HEK293T (cell line): ENCODE measurements around the gene RAB31.

Experiments used
- CTCF ChIA-PET: fragments of 350-600 bp; formaldehyde crosslinking; extraction: SDS; loops from one replicate; lab custom pipeline; 2021; ENCODE audit warnings: antibody characterized with exemption, inconsistent platforms; lab: Yijun Ruan, JAX
- POLR2A ChIA-PET: fragments of 350-600 bp; formaldehyde crosslinking; extraction: SDS; loops from one replicate; lab custom pipeline; 2020; ENCODE audit warnings: antibody characterized with exemption, inconsistent platforms; lab: Yijun Ruan, JAX
- DNase-seq: peaks from one replicate; pipeline ENCODE4 v3.0.0; 2012; ENCODE audit warnings: mixed read lengths; ENCODE audit errors: extremely low spot score
- ARNT ChIP-seq: fragments of 450-650 bp; IDR thresholded peaks from 2 replicates; pipeline ENCODE4 v1.6.1; 2017; ENCODE audit warnings: mild to moderate bottlenecking
- BHLHE40 ChIP-seq: fragments of 450-650 bp; IDR thresholded peaks from 2 replicates; pipeline ENCODE4 v1.6.1; 2016; ENCODE audit warnings: mild to moderate bottlenecking, moderate library complexity, borderline replicate concordance
- CTBP1 ChIP-seq: fragments of 450-650 bp; IDR thresholded peaks from 2 replicates; pipeline ENCODE4 v1.6.1; 2016; ENCODE audit warnings: borderline replicate concordance
- ELF4 ChIP-seq: fragments of 450-650 bp; IDR thresholded peaks from 2 replicates; pipeline ENCODE4 v1.6.1; 2017; ENCODE audit warnings: antibody characterized with exemption
- FOXA1 ChIP-seq: fragments of 450-650 bp; IDR thresholded peaks from 2 replicates; pipeline ENCODE4 v1.6.1; 2016; ENCODE audit warnings: mild to moderate bottlenecking
- FOXK2 ChIP-seq: fragments of 450-650 bp; IDR thresholded peaks from 2 replicates; pipeline ENCODE4 v1.6.1; 2016; ENCODE audit warnings: mild to moderate bottlenecking
- FOXM1 ChIP-seq: fragments of 450-650 bp; IDR thresholded peaks from 2 replicates; pipeline ENCODE4 v1.6.1; 2017; ENCODE audit warnings: mild to moderate bottlenecking, borderline replicate concordance
- HDGF ChIP-seq: fragments of 450-650 bp; IDR thresholded peaks from 2 replicates; pipeline ENCODE4 v1.6.1; 2017; ENCODE audit warnings: antibody characterized with exemption, borderline replicate concordance
- L3MBTL2 ChIP-seq: fragments of 450-650 bp; conservative IDR thresholded peaks from 2 replicates; pipeline ENCODE4 v1.6.1; 2016; ENCODE audit warnings: mild to moderate bottlenecking
- LEF1 ChIP-seq: fragments of 450-650 bp; IDR thresholded peaks from 2 replicates; pipeline ENCODE4 v1.6.1; 2017; ENCODE audit warnings: mild to moderate bottlenecking, borderline replicate concordance
- NFRKB ChIP-seq: fragments of 450-650 bp; IDR thresholded peaks from 2 replicates; pipeline ENCODE4 v1.6.1; 2016; ENCODE audit warnings: mild to moderate bottlenecking, moderate library complexity
- SP1 ChIP-seq: fragments of 450-650 bp; IDR thresholded peaks from 2 replicates; pipeline ENCODE4 v1.6.1; 2017
- SUZ12 ChIP-seq: fragments of 450-650 bp; IDR thresholded peaks from 2 replicates; pipeline ENCODE4 v1.6.1; 2016; ENCODE audit warnings: mild to moderate bottlenecking
- TARDBP ChIP-seq: fragments of 450-650 bp; IDR thresholded peaks from 2 replicates; pipeline ENCODE4 v1.6.1; 2016
- ZNF384 ChIP-seq: fragments of 450-650 bp; IDR thresholded peaks from 2 replicates; pipeline ENCODE4 v1.6.1; 2016
- TF ChIP-seq, protein P1 (sequence below): fragments of 450-650 bp; IDR thresholded peaks from 2 replicates; pipeline ENCODE4 v1.6.1; 2016

RAB31 gene

DNA sequence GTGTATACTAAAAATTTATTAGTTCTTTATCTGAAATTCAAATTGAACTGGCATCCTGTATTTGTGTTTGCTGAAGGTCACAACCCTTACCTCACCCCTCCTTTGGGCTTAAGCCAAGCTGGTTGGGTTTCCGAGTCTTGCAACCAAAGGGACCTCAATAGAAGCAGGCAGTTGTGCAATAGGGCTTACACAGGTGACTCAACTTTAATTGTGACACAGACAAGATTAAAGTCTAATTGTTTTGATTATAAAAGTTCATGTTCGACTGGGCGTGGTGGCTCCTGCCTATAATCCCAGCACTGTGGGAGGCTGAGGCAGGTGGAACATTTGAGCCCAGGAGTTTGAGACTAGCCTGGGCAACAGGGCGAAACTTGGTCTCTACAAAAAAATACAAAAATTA is 71.5 kb downstream of the RAB31 start:
- DNase-seq = no peak
- ChIA-PET POLR2A (no interaction called here), CTCF (interaction anchor here (0.6 kb wide), 1 partner anchor 88 kb away, joined by 4 read pairs; no protein-coding TSS in a partner anchor)
- TF ChIP-seq L3MBTL2 (no peak), CTBP1 (no peak), ZNF384 (no peak), ELF4 (no peak), FOXA1 (no peak), SP1 (no peak), FOXK2 (no peak), ARNT (no peak)
- TF ChIP-seq, protein P1, sequence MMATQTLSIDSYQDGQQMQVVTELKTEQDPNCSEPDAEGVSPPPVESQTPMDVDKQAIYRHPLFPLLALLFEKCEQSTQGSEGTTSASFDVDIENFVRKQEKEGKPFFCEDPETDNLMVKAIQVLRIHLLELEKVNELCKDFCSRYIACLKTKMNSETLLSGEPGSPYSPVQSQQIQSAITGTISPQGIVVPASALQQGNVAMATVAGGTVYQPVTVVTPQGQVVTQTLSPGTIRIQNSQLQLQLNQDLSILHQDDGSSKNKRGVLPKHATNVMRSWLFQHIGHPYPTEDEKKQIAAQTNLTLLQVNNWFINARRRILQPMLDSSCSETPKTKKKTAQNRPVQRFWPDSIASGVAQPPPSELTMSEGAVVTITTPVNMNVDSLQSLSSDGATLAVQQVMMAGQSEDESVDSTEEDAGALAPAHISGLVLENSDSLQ = no peak

DNA sequence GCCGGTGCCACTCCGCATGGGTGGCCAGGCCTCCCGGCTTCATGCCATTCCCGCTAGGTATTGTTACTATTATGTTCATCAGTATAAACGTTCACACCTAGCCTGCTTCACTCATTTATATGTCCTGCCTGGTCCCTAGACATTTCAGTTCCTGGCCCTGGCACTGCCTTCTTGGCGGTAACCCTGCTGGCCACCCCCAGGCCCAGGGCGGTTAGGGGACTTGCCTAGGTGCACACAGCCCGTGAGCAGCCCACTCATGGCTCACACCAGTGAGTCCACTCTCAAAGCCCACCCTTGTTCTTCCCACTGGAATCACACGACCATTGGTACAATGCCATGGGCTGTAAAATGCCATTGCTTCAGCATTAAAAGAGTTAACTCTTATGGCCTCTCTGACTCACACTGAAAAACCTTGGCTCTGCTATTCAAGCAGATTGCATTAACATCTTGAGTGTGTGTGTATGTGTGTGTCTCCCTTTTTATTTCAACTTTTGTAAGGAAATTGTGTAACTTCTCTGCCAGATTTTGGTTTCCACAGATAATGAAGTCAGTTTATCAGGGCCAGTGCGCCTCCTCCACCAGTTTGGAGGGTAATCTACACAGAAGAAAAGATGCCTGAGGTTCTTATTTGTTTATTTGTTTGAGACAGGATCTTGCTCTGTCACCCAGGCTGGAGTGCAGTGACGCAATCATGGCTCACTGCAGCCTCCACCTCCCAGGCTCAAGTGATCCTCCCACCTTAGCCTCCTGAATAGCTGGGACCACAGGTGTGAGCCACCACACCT is 74.2 kb downstream of the RAB31 start:
- CTCF ChIA-PET = interaction anchor here (0.6 to 0.7 kb wide), 2 partner anchors 10 to 108 kb away, joined by 3 read pairs; no protein-coding TSS in a partner anchor
- POLR2A ChIA-PET = no interaction called here
- TF ChIP-seq HDGF = no peak
- no peak for TF ChIP-seq SUZ12
- no peak for TF ChIP-seq ARNT
- no peak for TF ChIP-seq FOXA1
- no peak for TF ChIP-seq TARDBP
- TF ChIP-seq CTBP1 = no peak
- no peak for TF ChIP-seq ZNF384
- no peak for TF ChIP-seq NFRKB
- TF ChIP-seq L3MBTL2 = no peak
- TF ChIP-seq SP1 = no peak
- no peak for TF ChIP-seq LEF1
- TF ChIP-seq ELF4 = no peak
- no peak for TF ChIP-seq BHLHE40
- no peak for TF ChIP-seq FOXM1
- TF ChIP-seq, protein P1 = no peak
- no peak for TF ChIP-seq FOXK2
- DNase-seq = no peak

DNA sequence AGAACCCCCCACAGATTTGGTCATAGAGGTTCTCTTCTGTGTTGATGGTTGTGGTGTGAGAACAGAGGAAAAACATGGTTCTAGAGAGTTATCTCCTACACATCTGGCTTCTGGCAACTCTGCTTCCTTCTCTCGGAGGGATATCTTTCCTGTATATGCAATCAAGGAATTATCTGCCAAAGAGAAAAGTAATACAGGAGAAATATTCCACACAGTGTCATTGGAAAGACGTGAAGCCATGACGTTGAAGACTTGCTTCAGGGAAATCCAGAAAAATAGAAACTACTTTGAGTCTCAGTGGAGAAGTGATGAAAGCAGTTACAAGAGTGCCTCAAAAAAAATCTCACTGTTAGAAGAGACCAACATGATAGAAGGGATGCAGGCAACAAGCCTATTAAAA is 78.5 kb downstream of the RAB31 start:
- DNase-seq = no peak
- CTCF ChIA-PET = no interaction called here
- POLR2A ChIA-PET = no interaction called here
- TF ChIP-seq BHLHE40 = no peak
- TF ChIP-seq ZNF384 = no peak
- TF ChIP-seq SP1 = no peak
- TF ChIP-seq TARDBP = no peak
- TF ChIP-seq, protein P1 = no peak
- TF ChIP-seq SUZ12 = no peak
- TF ChIP-seq ELF4 = no peak
- no peak for TF ChIP-seq LEF1
- TF ChIP-seq FOXK2 = no peak
- TF ChIP-seq ARNT = no peak
- no peak for TF ChIP-seq CTBP1
- no peak for TF ChIP-seq FOXM1
- no peak for TF ChIP-seq FOXA1
- no peak for TF ChIP-seq NFRKB
- TF ChIP-seq L3MBTL2 = no peak
- TF ChIP-seq HDGF = no peak

DNA sequence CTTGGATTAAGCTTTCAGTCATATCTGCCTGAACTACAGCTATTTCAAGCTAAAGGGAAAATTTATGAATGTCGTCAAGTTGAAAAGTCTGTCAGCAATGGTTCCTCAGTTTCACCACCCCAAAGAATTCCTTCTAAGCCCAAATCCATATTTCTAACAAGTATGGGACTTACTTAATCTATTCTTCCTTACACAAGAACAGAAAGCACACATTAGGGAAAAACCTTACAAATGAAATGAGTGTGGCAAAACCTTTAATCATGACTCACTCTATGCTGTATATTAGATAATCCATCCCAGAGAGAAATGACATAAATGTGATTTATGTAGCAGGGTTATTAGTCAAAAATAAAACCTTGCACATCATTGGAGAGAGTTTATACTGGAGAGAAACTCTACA is 78.9 kb downstream of the RAB31 start:
- CTCF ChIA-PET = no interaction called here
- POLR2A ChIA-PET = no interaction called here
- TF ChIP-seq CTBP1 = no peak
- TF ChIP-seq SP1 = no peak
- TF ChIP-seq SUZ12 = no peak
- TF ChIP-seq TARDBP = no peak
- no peak for TF ChIP-seq ELF4
- TF ChIP-seq, protein P1 = no peak
- no peak for TF ChIP-seq ZNF384
- no peak for TF ChIP-seq FOXK2
- no peak for TF ChIP-seq FOXM1
- TF ChIP-seq ARNT = no peak
- no peak for TF ChIP-seq L3MBTL2
- TF ChIP-seq LEF1 = no peak
- TF ChIP-seq BHLHE40 = no peak
- TF ChIP-seq FOXA1 = no peak
- no peak for TF ChIP-seq HDGF
- TF ChIP-seq NFRKB = no peak
- DNase-seq = no peak

DNA sequence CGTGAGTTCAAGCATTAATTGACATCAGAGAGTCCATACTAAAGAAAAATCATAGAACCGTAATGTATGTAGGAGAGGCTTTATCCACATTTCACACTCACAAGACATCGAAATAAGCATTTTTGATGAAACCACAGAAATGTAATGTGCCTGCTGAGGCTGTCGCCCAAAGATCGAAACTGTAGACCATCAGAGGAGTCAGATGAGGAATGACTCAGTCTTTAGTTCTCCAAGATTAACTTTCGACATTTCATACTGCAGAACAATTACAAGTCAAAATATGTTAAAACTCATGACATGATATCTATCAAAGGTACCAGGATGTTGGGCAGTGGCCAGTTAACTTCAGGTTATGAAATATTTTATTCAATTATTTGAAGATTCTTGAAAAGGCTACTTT is 79.6 kb downstream of the RAB31 start:
- TF ChIP-seq FOXM1 = no peak
- TF ChIP-seq NFRKB = no peak
- TF ChIP-seq SUZ12 = no peak
- TF ChIP-seq FOXA1 = no peak
- TF ChIP-seq ZNF384 = no peak
- no peak for TF ChIP-seq BHLHE40
- TF ChIP-seq FOXK2 = no peak
- no peak for TF ChIP-seq CTBP1
- POLR2A ChIA-PET = no interaction called here
- CTCF ChIA-PET = no interaction called here
- no peak for DNase-seq
